HG03064 (cell line): ENCODE results near the gene CHRNA4.
"Not testable (repeated sequence)": the region's sequence is repeated elsewhere in the genome, so short reads cannot be mapped to it uniquely, and the experiment has no call there.

Experiments used
- ATAC-seq: cut with Tn5 transposase; IDR thresholded peaks from one replicate; pipeline ENCODE4 v1.9.1; 2021; ENCODE audit warnings: low read depth; ENCODE audit not compliant: unreplicated experiment

CHRNA4 gene

GRCh38 chr20:63313349-63314014 is 47.7 kb downstream of the CHRNA4 start:
- ATAC-seq: no peak

GRCh38 chr20:63312690-63313348 is 48.3 kb downstream of the CHRNA4 start:
- ATAC-seq: no peak

- ATAC-seq: no peak
Observed at GRCh38 chr20:63312273-63312672, 48.9 kb downstream of the CHRNA4 start.

- ATAC-seq: no peak
Observed at GRCh38 chr20:63311833-63312243, 49.3 kb downstream of the CHRNA4 start.

- no peak for ATAC-seq
Observed at GRCh38 chr20:63311186-63311832, 49.8 kb downstream of the CHRNA4 start.

GRCh38 chr20:63310265-63310991 is 50.7 kb downstream of the CHRNA4 start:
- no peak for ATAC-seq

- ATAC-seq: no peak
Observed at GRCh38 chr20:63309261-63310071, 51.7 kb downstream of the CHRNA4 start.

GRCh38 chr20:63308218-63308911 is 52.8 kb downstream of the CHRNA4 start:
- no peak for ATAC-seq

- ATAC-seq: no peak
Observed at GRCh38 chr20:63307538-63308217, 53.5 kb downstream of the CHRNA4 start.

- ATAC-seq: no peak
Observed at GRCh38 chr20:63306673-63307537, 54.2 kb downstream of the CHRNA4 start.

GRCh38 chr20:63305933-63306672 is 55.0 kb downstream of the CHRNA4 start:
- ATAC-seq: not testable (repeated sequence)

GRCh38 chr20:63305393-63305792 is 55.8 kb downstream of the CHRNA4 start:
- no peak for ATAC-seq

GRCh38 chr20:63303095-63303666 is 58.0 kb downstream of the CHRNA4 start:
- ATAC-seq: no peak

- ATAC-seq: no peak
Observed at GRCh38 chr20:63301671-63302070, 59.5 kb downstream of the CHRNA4 start.

GRCh38 chr20:63298731-63299312 is 62.3 kb downstream of the CHRNA4 start:
- no peak for ATAC-seq

- no peak for ATAC-seq
Observed at GRCh38 chr20:63297796-63298572, 63.2 kb downstream of the CHRNA4 start.
